ENCODE results near the gene NDUFAF3.

NDUFAF3 gene

DNA sequence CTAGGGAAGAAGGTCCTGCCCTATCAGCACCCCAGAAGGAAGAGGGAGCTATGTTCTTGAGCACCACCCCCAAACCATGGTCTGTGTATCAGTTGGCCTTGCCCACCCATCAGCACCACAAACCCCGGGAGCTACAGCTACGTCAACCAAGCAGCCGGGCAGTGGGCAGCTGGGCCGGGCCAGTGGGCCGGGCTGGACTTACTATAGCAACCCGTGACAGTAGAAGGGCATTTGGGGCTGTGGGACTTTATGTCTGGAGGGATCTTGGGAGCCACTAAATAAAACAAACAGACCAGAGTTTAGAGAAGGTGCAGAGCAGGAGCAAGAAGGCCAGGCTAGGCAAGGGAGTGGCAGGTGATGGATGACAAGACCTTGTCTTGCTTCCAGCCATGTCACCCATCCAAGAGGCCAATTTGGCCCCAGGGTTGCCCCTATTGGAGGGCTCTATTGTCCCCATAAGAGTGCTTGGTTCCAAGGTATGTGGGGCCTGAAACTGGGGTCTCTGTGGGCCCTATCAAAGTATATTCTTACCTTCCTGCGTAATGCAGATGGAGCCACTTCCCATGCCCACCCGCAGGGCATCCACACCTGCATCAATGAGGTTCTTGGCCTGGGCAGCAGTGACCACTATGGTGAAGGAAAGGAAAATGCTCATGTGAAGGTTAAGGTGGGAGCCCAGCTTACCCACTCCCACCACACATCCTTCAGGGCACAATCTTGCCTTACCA is 4.0 kb downstream of the NDUFAF3 start:
- DNase-seq (ENCODE audit: low read depth) = no peak
- no peak overlapping the region for H3K4me3 ChIP-seq (ENCODE audit: low read length)
- TF ChIP-seq, protein P1, sequence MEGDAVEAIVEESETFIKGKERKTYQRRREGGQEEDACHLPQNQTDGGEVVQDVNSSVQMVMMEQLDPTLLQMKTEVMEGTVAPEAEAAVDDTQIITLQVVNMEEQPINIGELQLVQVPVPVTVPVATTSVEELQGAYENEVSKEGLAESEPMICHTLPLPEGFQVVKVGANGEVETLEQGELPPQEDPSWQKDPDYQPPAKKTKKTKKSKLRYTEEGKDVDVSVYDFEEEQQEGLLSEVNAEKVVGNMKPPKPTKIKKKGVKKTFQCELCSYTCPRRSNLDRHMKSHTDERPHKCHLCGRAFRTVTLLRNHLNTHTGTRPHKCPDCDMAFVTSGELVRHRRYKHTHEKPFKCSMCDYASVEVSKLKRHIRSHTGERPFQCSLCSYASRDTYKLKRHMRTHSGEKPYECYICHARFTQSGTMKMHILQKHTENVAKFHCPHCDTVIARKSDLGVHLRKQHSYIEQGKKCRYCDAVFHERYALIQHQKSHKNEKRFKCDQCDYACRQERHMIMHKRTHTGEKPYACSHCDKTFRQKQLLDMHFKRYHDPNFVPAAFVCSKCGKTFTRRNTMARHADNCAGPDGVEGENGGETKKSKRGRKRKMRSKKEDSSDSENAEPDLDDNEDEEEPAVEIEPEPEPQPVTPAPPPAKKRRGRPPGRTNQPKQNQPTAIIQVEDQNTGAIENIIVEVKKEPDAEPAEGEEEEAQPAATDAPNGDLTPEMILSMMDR (conservative IDR thresholded peaks at IDR 0.05; ENCODE audit: low read length) = no peak

DNA sequence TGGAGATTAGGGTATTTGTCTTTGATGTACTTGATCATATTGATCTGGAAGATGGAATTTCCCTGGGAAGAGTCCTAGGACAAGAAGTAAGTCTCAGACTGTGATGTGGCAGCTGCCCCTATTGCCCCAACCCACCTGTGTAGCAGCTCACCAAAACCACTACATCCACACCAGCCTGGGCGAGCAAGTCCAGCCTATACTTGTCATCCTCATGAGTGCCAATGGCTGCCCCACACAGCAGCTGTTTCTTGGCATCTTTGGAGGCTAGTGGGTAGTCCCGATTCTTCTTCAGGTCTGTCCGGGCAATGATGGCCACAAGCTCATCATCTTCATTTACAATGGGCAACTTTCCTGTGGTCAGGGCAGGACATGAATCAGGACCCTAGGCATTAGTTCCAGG is 4.6 kb downstream of the NDUFAF3 start:
- H3K4me3 ChIP-seq (ENCODE audit: low read length) = no peak overlapping the region
- no peak for DNase-seq (ENCODE audit: low read depth)
- TF ChIP-seq, protein P1 (conservative IDR thresholded peaks at IDR 0.05; ENCODE audit: low read length) = no peak

DNA sequence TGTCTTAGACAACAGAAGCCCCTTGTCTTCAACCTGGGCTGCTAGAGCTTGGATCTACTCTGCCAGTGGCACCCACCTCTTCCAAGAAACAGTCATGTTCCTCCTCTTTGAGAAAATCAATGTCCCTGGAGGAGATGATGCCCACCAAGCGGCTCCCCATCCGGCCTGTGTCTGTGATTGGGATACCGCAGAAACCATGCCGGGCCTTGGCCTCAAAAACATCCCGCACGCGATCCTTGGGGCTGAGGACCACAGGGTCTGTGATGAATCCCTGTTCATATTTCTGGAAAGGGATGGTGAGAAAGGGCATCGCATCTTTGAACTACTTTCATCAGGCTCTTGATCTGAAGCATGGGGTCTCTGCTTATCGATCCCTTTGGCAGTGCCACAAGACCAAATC is 5.7 kb downstream of the NDUFAF3 start:
- DNase-seq (ENCODE audit: low read depth) = no peak
- TF ChIP-seq, protein P1 (conservative IDR thresholded peaks at IDR 0.05; ENCODE audit: low read length) = no peak
- H3K4me3 ChIP-seq (ENCODE audit: low read length) = peak overlapping the region; percentile 5

DNA sequence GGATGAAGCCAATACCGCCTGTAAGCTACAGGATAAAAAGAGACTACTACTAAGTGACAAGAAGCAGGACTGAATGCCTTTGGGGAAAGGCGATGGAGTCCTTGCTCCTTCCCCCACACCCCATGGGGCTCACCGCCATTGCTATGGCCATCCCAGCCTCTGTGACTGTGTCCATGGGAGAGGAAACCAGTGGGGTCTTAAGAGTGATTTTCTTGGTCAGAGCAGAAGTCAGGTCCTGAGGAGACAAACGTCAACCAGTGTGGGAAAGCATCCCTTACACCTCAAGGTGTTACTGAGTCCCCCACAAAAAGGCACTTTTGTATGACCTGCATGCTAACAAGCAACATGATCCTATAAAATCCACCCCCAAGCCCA is 6.4 kb downstream of the NDUFAF3 start:
- DNase-seq (ENCODE audit: low read depth) = no peak
- peak overlapping the region; percentile 97 for H3K4me3 ChIP-seq (ENCODE audit: low read length)
- TF ChIP-seq, protein P1 (conservative IDR thresholded peaks at IDR 0.05; ENCODE audit: low read length) = no peak

DNA sequence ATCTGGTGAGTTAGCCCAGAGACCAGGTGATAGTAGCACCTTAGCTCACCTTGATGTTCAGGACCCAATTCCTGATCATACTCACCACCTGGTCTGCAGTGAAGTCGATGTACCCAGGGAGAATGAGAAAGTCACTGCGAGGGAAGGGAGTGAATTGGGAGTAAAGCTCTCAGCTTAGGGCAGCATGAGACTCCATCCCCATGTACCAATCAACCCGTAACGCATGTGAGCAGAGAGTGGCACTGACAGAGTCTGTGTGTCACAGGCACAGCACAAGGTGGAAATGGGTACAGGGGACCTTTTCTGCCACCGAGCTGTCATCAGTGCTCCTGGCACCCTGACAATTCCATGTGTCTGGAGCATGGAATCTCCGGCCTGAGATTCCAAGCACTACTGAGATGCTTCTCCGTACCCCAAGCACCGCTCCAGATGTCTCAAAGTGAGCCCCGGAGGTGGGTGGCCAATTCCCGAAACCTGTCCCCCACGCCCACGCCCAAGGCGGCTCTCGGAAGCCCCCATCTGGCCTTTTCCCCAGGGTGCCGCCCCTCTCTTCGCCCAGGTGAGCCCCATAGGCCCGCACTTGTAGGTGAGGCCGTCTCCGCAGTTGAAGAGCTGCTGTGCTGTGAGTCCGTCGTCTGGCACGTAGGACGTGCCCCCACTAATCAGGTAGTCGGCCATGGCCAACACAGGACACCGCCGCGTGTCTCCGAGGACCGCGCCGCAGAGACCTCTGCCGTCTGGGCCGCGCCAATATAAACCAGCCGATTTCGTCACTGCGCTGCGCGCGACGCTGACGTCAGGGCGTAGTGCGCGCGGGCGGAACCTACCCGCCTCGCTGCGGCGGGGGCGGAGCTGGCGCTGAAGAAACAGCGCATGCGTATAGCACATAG is 7.0 kb downstream of the NDUFAF3 start, which contains the start of gene IMPDH2:
TSS of gene IMPDH2 (minus strand) at position 726 of the 890 bp plus-strand sequence. CDS start at position 678, 48 bp downstream.
- H3K4me3 ChIP-seq (ENCODE audit: low read length) = peak within 1 kb of the TSS; percentile 97
- DNase-seq (ENCODE audit: low read depth) = peak; percentile 90
- TF ChIP-seq, protein P1 (conservative IDR thresholded peaks at IDR 0.05; ENCODE audit: low read length) = no peak

DNA sequence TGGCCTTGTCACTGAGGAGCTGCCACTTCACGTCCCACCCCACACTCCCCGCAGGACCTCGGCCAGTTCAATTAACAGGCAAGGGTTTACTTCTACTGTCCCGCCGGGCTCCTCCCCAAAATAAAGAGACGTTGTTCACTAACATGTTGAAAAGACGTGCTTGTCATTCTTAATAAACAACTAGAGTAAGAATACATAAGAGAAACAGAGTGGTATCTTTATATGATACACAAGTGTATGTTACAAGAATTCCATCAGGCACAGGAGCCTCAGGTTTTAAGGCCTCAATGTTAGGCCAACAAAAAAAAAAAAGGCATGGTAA is 7.6 kb downstream of the NDUFAF3 start:
- peak overlapping the region; percentile 28 for H3K4me3 ChIP-seq (ENCODE audit: low read length)

More for the DNA sequence above, 7.6 kb downstream of the NDUFAF3 start:
- DNase-seq (ENCODE audit: low read depth) = no peak
- TF ChIP-seq, protein P1 (conservative IDR thresholded peaks at IDR 0.05; ENCODE audit: low read length) = no peak

Measured in AG10803 (cell line).